ENCODE results near the gene CDH23.

DNA sequence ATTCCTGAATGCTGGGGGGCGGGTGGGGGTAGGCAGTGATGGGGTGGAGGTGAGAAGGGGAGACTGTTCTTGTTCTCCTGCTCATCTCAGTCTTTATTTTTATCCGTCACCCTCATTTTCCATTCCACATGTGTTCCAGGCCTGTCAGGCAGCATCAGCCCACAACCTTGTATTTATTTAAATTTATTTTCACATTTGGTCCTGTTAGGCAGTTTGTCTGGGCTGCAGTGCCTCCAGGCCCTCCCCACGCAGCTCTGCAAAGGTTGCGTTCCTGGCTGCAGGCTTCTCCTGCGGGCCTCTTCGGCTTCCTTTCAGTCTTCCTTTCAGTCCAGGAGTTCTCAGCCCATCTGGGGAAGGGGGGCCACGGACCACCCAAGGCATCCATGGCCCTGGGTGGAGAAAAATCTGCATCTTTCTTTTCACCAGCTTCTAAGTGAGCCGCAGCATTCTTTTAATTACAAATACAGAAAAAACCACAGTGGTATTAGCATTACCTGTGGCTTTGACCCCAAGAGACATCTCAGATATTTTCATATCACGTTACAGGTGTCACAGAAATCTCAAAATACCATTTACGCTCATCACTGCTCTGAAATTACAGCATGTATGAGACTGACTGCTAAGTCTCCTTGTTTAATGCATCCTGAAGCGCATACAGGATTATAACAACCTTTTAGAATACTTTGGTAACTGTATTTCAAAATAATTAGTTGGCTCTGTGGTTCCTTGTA, 228.9 kb downstream of the CDH23 start:
- TF ChIP-seq POLR2A (IDR thresholded peaks at IDR 0.05) (no peak), CTCF (IDR thresholded peaks at IDR 0.05) (no peak)
